ENCODE data around the gene FUT6. TPM values are rescaled to one million over a fixed set of nuclear protein-coding genes. Genes with fewer than 3 reads are reported as not detected.

The FUT6 gene
- total RNA-seq, 2 donors from 2014 or later = 0.62 TPM; not detected in 1

- Histone ChIP-seq H3K27ac (no peak overlapping the region), H3K36me3 (no peaks in the 10 kb centered on the region), H3K9me3 (no peaks in the 10 kb centered on the region), H3K27me3 (replicated peaks; ENCODE audit: insufficient read depth) (no peaks in the 10 kb centered on the region), H3K4me1 (replicated peaks) (no peaks in the 10 kb centered on the region), H3K4me3 (no peak overlapping the region)
- WGBS = 92% methylated on average over 10 of the region's 10 CpGs
- no peak for TF ChIP-seq CTCF (IDR thresholded peaks at IDR 0.05)
- TF ChIP-seq POLR2AphosphoS5 (IDR thresholded peaks at IDR 0.05) = no peak
- TF ChIP-seq POLR2A (IDR thresholded peaks at IDR 0.05) = no peak
- intact Hi-C loops (cut with DNase I) = no loop called here
- DNase-seq (ENCODE audit: low spot score) = no peak
These were observed 14.8 kb downstream of the FUT6 start for GRCh38 chr19:5824751-5825150.

- Histone ChIP-seq H3K27ac (no peak overlapping the region), H3K4me3 (no peak overlapping the region), H3K36me3 (no peaks in the 10 kb centered on the region), H3K9me3 (no peaks in the 10 kb centered on the region), H3K27me3 (replicated peaks; ENCODE audit: insufficient read depth) (no peaks in the 10 kb centered on the region), H3K4me1 (replicated peaks) (no peaks in the 10 kb centered on the region)
- no peak for TF ChIP-seq CTCF (IDR thresholded peaks at IDR 0.05)
- TF ChIP-seq POLR2AphosphoS5 (IDR thresholded peaks at IDR 0.05) = no peak
- TF ChIP-seq POLR2A (IDR thresholded peaks at IDR 0.05) = no peak
- intact Hi-C loops (cut with DNase I) = no loop called here
- DNase-seq (ENCODE audit: low spot score) = no peak
- WGBS = 83% methylated on average over 30 of the region's 30 CpGs
These were observed 15.8 kb downstream of the FUT6 start for GRCh38 chr19:5823579-5824281.

GRCh38 chr19:5822181-5822844, 17.2 kb downstream of the FUT6 start:
- Histone ChIP-seq H3K4me3 (no peak overlapping the region), H3K9me3 (no peaks in the 10 kb centered on the region), H3K27ac (no peak overlapping the region), H3K4me1 (replicated peaks) (no peaks in the 10 kb centered on the region), H3K27me3 (replicated peaks; ENCODE audit: insufficient read depth) (no peaks in the 10 kb centered on the region), H3K36me3 (no peaks in the 10 kb centered on the region)
- WGBS = 29% methylated on average over 30 of the region's 30 CpGs
- TF ChIP-seq POLR2AphosphoS5 (IDR thresholded peaks at IDR 0.05) = no peak
- no peak for TF ChIP-seq POLR2A (IDR thresholded peaks at IDR 0.05)
- intact Hi-C loops (cut with DNase I) = no loop called here
- DNase-seq (ENCODE audit: low spot score) = no peak

GRCh38 chr19:5821521-5822180, 17.9 kb downstream of the FUT6 start:
- H3K27ac ChIP-seq = no peak overlapping the region
- 48% methylated on average over 8 of the region's 8 CpGs for WGBS

More at GRCh38 chr19:5821521-5822180, 17.9 kb downstream of the FUT6 start:
- Histone ChIP-seq H3K36me3 (no peaks in the 10 kb centered on the region), H3K9me3 (no peaks in the 10 kb centered on the region), H3K4me3 (no peak overlapping the region), H3K27me3 (replicated peaks; ENCODE audit: insufficient read depth) (no peaks in the 10 kb centered on the region), H3K4me1 (replicated peaks) (no peaks in the 10 kb centered on the region)
- intact Hi-C loops (cut with DNase I) = no loop called here
- no peak for DNase-seq (ENCODE audit: low spot score)
- TF ChIP-seq POLR2AphosphoS5 (IDR thresholded peaks at IDR 0.05) = no peak
- TF ChIP-seq POLR2A (IDR thresholded peaks at IDR 0.05) = no peak
- no peak for TF ChIP-seq CTCF (IDR thresholded peaks at IDR 0.05)
